ENCODE results near the gene SLC39A11. TPM values are rescaled to one million over a fixed set of nuclear protein-coding genes. Genes with fewer than 3 reads are reported as not detected.

SLC39A11 gene
- polyA plus RNA-seq, 3 donors, result 16.6 to 27.9 (median 26.6) TPM

- H4K20me1 ChIP-seq (ENCODE audit: insufficient read depth, low read length), result no peaks in the 10 kb centered on the region
- H3K4me3 ChIP-seq (replicated peaks in 1 of 3; ENCODE audit: low read depth in 2 of 3, low read length in 3 of 3), result no peak overlapping the region
- no peak for DNase-seq
- Mint-ChIP-seq H3K9me3 (peaks cover 2 to 6% (median 4%) of the 10 kb centered on the region in 7 donors), H3K36me3 (peaks cover 0 to 3% of the 10 kb centered on the region in 2 donors), H3K27me3 (ENCODE audit: low read depth in 3 of 3) (peaks cover 0 to 8% (median 0%) of the 10 kb centered on the region in 3 donors), H3K27ac (peak overlapping the region in 2 of 7 donors; percentile 3 to 15), H3K4me1 (peaks cover 81% of the 10 kb centered on the region), H3K4me3 (peak overlapping the region in 1 of 2 donors; percentile 3)
- no peak overlapping the region for H3K9ac ChIP-seq (ENCODE audit: insufficient read depth, low read length, poor library complexity, severe bottlenecking)
- H3K4me2 ChIP-seq (replicated peaks; ENCODE audit: extremely low read depth, low read length, poor library complexity, severe bottlenecking), result no peak overlapping the region
- no peak overlapping the region for H3K27ac ChIP-seq (ENCODE audit: low read depth in 1 of 2, low read length in 2 of 2)
- H3K4me1 ChIP-seq (ENCODE audit: control insufficient read depth in 1 of 2, insufficient read depth in 2 of 2, low read length in 2 of 2), result peaks cover 75 to 83% of the 10 kb centered on the region in 2 donors
- no peaks in the 10 kb centered on the region for H3K36me3 ChIP-seq (replicated peaks in 1 of 2; ENCODE audit: control insufficient read depth in 1 of 2, insufficient read depth in 2 of 2, low read length in 2 of 2)
- TF ChIP-seq CTCF (IDR thresholded peaks at IDR 0.05), result no peak
- intact Hi-C loops (cut with micrococcal nuclease), result no loop called here
- no peak overlapping the region for H2AFZ ChIP-seq (ENCODE audit: insufficient read depth, low read depth, low read length, poor library complexity, severe bottlenecking)
- H3K79me2 ChIP-seq (ENCODE audit: insufficient read depth, low read length), result peaks cover 2% of the 10 kb centered on the region
- WGBS (ENCODE audit: insufficient coverage), result 92% methylated on average over 2 of the region's 2 CpGs
- no peaks in the 10 kb centered on the region for H3K9me3 ChIP-seq (replicated peaks in 1 of 2; ENCODE audit: control insufficient read depth in 1 of 2, insufficient read depth in 1 of 2, low read length in 2 of 2)
- no peaks in the 10 kb centered on the region for H3K27me3 ChIP-seq (ENCODE audit: control insufficient read depth in 2 of 2, insufficient read depth in 2 of 2, low read length in 2 of 2)
Measured at GRCh38 chr17:73100363-73100762, 7.9 kb upstream of the SLC39A11 start.

- WGBS (ENCODE audit: insufficient coverage), result 25% methylated on average over 5 of the region's 10 CpGs
- Histone ChIP-seq H3K4me3 (replicated peaks in 1 of 3; ENCODE audit: low read depth in 2 of 3, low read length in 3 of 3) (peak overlapping the region in 1 of 3 experiments; percentile 55), H3K27ac (ENCODE audit: low read depth in 1 of 2, low read length in 2 of 2) (peak overlapping the region; percentile 15 to 42), H3K4me2 (replicated peaks; ENCODE audit: extremely low read depth, low read length, poor library complexity, severe bottlenecking) (peak overlapping the region; percentile 60), H3K9me3 (replicated peaks in 1 of 2; ENCODE audit: control insufficient read depth in 1 of 2, insufficient read depth in 1 of 2, low read length in 2 of 2) (no peaks in the 10 kb centered on the region), H4K20me1 (ENCODE audit: insufficient read depth, low read length) (no peaks in the 10 kb centered on the region), H3K79me2 (ENCODE audit: insufficient read depth, low read length) (peaks cover 3% of the 10 kb centered on the region), H3K27me3 (ENCODE audit: control insufficient read depth in 2 of 2, insufficient read depth in 2 of 2, low read length in 2 of 2) (no peaks in the 10 kb centered on the region), H3K4me1 (ENCODE audit: control insufficient read depth in 1 of 2, insufficient read depth in 2 of 2, low read length in 2 of 2) (peaks cover 70 to 75% of the 10 kb centered on the region in 2 donors), H2AFZ (ENCODE audit: insufficient read depth, low read depth, low read length, poor library complexity, severe bottlenecking) (peak overlapping the region; percentile 79), H3K36me3 (replicated peaks in 1 of 2; ENCODE audit: control insufficient read depth in 1 of 2, insufficient read depth in 2 of 2, low read length in 2 of 2) (no peaks in the 10 kb centered on the region), H3K9ac (ENCODE audit: insufficient read depth, low read length, poor library complexity, severe bottlenecking) (no peak overlapping the region)
- Mint-ChIP-seq H3K36me3 (no peaks in the 10 kb centered on the region), H3K27ac (peak overlapping the region in 6 of 7 donors; percentile 10 to 88 (median 64)), H3K4me1 (peaks cover 78% of the 10 kb centered on the region), H3K9me3 (peaks cover 0 to 4% (median 2%) of the 10 kb centered on the region in 7 donors), H3K4me3 (peak overlapping the region; percentile 17 to 72), H3K27me3 (ENCODE audit: low read depth in 3 of 3) (peaks cover 0 to 8% (median 0%) of the 10 kb centered on the region in 3 donors)
- DNase-seq, result peak in 1 of 3 donors; percentile 30
- no peak for TF ChIP-seq CTCF (IDR thresholded peaks at IDR 0.05)
- intact Hi-C loops (cut with micrococcal nuclease), result loop anchor here in 1 of 2 donors (5.0 kb wide), 1 partner anchor 43 kb away; no protein-coding TSS in a partner anchor
Measured at GRCh38 chr17:73099511-73099910, 7.0 kb upstream of the SLC39A11 start.
